ENCODE results near the gene COMMD6. TPM values are rescaled to one million over a fixed set of nuclear protein-coding genes. Genes with fewer than 3 reads are reported as not detected.

COMMD6 gene
- total and polyA plus RNA-seq, 2 experiments from 2014 or later, result 79.3 to 364 TPM

DNA sequence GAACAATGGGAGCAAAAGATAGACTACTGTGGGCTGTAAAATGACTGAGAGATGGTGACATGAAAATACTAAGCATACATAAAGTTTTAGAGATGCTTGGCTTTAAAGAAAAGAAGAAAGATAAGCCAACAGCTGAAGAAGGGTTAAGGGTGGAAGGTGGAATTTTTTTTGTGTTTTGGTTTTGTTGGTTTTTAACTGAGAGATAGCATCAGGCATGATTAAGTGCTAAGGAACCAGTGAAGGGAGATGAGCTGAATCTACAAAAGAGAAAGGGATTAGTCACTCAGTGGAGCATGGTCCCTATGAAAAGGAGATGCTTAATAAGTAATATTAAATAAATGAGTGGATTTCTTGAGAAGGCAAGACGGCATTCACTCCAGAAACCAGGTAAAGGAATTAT lies 43.1 kb downstream of the COMMD6 start:
- no peak overlapping the region for H3K4me2 ChIP-seq (ENCODE audit: unreplicated experiment)
- H3K9me2 ChIP-seq (ENCODE audit: insufficient read depth), result no peaks in the 10 kb centered on the region
- no peaks in the 10 kb centered on the region for H3K9me3 ChIP-seq (ENCODE audit: low read depth)
- peak overlapping the region; percentile 8 for H3K27ac ChIP-seq
- H4K20me1 ChIP-seq (ENCODE audit: insufficient read depth), result no peaks in the 10 kb centered on the region
- H3K36me3 ChIP-seq (ENCODE audit: low read depth), result no peaks in the 10 kb centered on the region
- no peak overlapping the region for H2AFZ ChIP-seq
- in situ Hi-C loops (cut with MboI), result no loop called here
- no peaks in the 10 kb centered on the region for H3K79me2 ChIP-seq (ENCODE audit: insufficient read depth)
- WGBS, 2 experiments (ENCODE audit: low coverage in 1 of 2, low lambda C conversion rate in 2 of 2, missing lambda C conversion rate in 2 of 2), result 39 to 50% methylated on average over 1 of the region's 1 CpG
- DNase-seq, result peak; percentile 69
- H3K4me3 ChIP-seq, result no peak overlapping the region
- H3K9ac ChIP-seq, result no peak overlapping the region
- TF ChIP-seq EZH2 (IDR thresholded peaks at IDR 0.05; ENCODE audit: insufficient read depth, poor library complexity, severe bottlenecking) (no peak), EZH2phosphoT487 (IDR thresholded peaks at IDR 0.05; ENCODE audit: insufficient read depth, low read depth) (no peak)
- H3F3A ChIP-seq (ENCODE audit: insufficient read depth), result peaks cover 52% of the 10 kb centered on the region
- peaks cover 39% of the 10 kb centered on the region for H3K4me1 ChIP-seq (ENCODE audit: insufficient read depth)
- H3K27me3 ChIP-seq (replicated peaks; ENCODE audit: insufficient read depth), result no peaks in the 10 kb centered on the region

DNA sequence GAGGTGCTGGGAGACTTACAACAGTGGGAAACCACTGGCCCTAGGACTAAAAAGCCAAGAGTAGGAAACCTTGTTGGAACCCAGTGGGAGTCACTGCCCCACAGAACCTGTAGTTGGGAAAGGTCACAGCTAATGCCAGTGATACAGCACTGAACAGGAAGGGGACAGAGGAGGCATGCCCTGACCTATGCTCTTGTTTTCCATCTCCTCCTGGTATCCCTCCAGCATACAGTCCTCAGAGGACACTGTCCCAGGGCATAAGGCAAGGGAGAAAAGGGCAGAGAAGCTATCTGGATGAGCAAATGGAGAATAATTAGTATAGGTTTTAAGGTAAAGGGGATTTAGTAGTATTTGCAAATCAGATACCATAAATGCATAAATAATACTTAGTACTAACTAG lies 44.5 kb downstream of the COMMD6 start:
- Histone ChIP-seq H3K4me3 (no peak overlapping the region), H3K4me1 (ENCODE audit: insufficient read depth) (peaks cover 42% of the 10 kb centered on the region), H3K36me3 (ENCODE audit: low read depth) (no peaks in the 10 kb centered on the region), H2AFZ (no peak overlapping the region), H3K9me3 (ENCODE audit: low read depth) (no peaks in the 10 kb centered on the region), H3K9ac (no peak overlapping the region), H3K4me2 (ENCODE audit: unreplicated experiment) (no peak overlapping the region), H4K20me1 (ENCODE audit: insufficient read depth) (no peaks in the 10 kb centered on the region), H3K27ac (no peak overlapping the region), H3K79me2 (ENCODE audit: insufficient read depth) (no peaks in the 10 kb centered on the region), H3F3A (ENCODE audit: insufficient read depth) (peaks cover 52% of the 10 kb centered on the region), H3K9me2 (ENCODE audit: insufficient read depth) (no peaks in the 10 kb centered on the region), H3K27me3 (replicated peaks; ENCODE audit: insufficient read depth) (no peaks in the 10 kb centered on the region)
- TF ChIP-seq EZH2phosphoT487 (IDR thresholded peaks at IDR 0.05; ENCODE audit: insufficient read depth, low read depth), result no peak
- no peak for TF ChIP-seq EZH2 (IDR thresholded peaks at IDR 0.05; ENCODE audit: insufficient read depth, poor library complexity, severe bottlenecking)
- DNase-seq, result no peak
- in situ Hi-C loops (cut with MboI), result no loop called here

DNA sequence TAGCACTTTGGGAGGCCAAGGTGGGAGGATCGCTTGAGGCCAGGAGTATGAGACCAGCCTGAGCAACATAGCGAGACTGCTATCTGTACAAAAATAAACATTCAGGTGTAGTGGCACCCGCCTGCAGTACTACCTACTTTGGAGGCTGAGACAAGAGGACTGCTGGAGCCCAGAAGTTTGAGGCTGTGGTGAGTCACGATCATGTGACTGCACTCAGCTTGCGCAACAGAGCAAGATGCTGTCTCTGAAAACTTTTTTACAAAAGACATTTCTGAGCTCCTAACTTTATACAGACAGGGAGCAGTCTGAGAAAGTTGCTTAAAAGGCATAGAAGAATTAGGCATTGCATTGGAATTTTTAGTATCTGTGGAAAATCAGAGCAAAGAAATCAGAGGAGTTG lies 45.3 kb downstream of the COMMD6 start:
- peak overlapping the region; percentile 44 for H3K27ac ChIP-seq
- H3K9me3 ChIP-seq (ENCODE audit: low read depth), result no peaks in the 10 kb centered on the region
- no peaks in the 10 kb centered on the region for H3K79me2 ChIP-seq (ENCODE audit: insufficient read depth)
- 91 to 92% methylated on average over 5 of the region's 5 CpGs for WGBS, 2 experiments (ENCODE audit: low coverage in 1 of 2, low lambda C conversion rate in 2 of 2, missing lambda C conversion rate in 2 of 2)
- H2AFZ ChIP-seq, result no peak overlapping the region
- in situ Hi-C loops (cut with MboI), result no loop called here
- H3K4me3 ChIP-seq, result no peak overlapping the region
- H3K4me2 ChIP-seq (ENCODE audit: unreplicated experiment), result no peak overlapping the region
- no peak overlapping the region for H3K9ac ChIP-seq
- H4K20me1 ChIP-seq (ENCODE audit: insufficient read depth), result no peaks in the 10 kb centered on the region
- no peaks in the 10 kb centered on the region for H3K36me3 ChIP-seq (ENCODE audit: low read depth)
- no peak for TF ChIP-seq EZH2phosphoT487 (IDR thresholded peaks at IDR 0.05; ENCODE audit: insufficient read depth, low read depth)
- no peak for TF ChIP-seq EZH2 (IDR thresholded peaks at IDR 0.05; ENCODE audit: insufficient read depth, poor library complexity, severe bottlenecking)
- H3K9me2 ChIP-seq (ENCODE audit: insufficient read depth), result no peaks in the 10 kb centered on the region
- no peaks in the 10 kb centered on the region for H3K27me3 ChIP-seq (replicated peaks; ENCODE audit: insufficient read depth)
- DNase-seq, result peak; percentile 74
- H3K4me1 ChIP-seq (ENCODE audit: insufficient read depth), result peaks cover 42% of the 10 kb centered on the region
- peaks cover 52% of the 10 kb centered on the region for H3F3A ChIP-seq (ENCODE audit: insufficient read depth)

DNA sequence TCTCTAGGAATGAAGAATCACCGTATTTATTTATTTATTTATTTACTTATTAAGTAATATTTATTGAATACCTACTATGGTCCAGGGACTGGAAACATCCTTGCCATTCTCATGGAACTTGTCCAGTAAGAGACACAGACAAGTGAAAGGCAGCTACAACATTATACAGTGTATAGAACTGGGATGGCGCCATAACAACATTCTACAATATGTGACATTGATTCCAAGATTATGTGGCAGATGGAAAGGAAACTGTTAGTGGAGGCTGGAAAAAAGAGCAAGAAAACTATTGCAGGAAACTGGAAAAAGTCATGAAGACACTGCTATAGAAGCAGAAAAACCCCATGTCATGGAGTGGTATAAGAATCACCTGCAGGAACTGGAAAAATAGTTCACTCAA lies 46.3 kb downstream of the COMMD6 start:
- Histone ChIP-seq H3K79me2 (ENCODE audit: insufficient read depth) (no peaks in the 10 kb centered on the region), H3K4me3 (no peak overlapping the region), H3K27ac (no peak overlapping the region), H3K9me3 (ENCODE audit: low read depth) (no peaks in the 10 kb centered on the region), H3F3A (ENCODE audit: insufficient read depth) (peaks cover 48% of the 10 kb centered on the region), H3K27me3 (replicated peaks; ENCODE audit: insufficient read depth) (no peaks in the 10 kb centered on the region), H3K9ac (no peak overlapping the region), H4K20me1 (ENCODE audit: insufficient read depth) (no peaks in the 10 kb centered on the region), H3K36me3 (ENCODE audit: low read depth) (no peaks in the 10 kb centered on the region), H3K4me1 (ENCODE audit: insufficient read depth) (peaks cover 44% of the 10 kb centered on the region), H2AFZ (no peak overlapping the region), H3K4me2 (ENCODE audit: unreplicated experiment) (no peak overlapping the region), H3K9me2 (ENCODE audit: insufficient read depth) (no peaks in the 10 kb centered on the region)
- in situ Hi-C loops (cut with MboI), result no loop called here
- TF ChIP-seq EZH2phosphoT487 (IDR thresholded peaks at IDR 0.05; ENCODE audit: insufficient read depth, low read depth), result no peak
- no peak for TF ChIP-seq EZH2 (IDR thresholded peaks at IDR 0.05; ENCODE audit: insufficient read depth, poor library complexity, severe bottlenecking)
- WGBS, 2 experiments (ENCODE audit: low coverage in 1 of 2, low lambda C conversion rate in 2 of 2, missing lambda C conversion rate in 2 of 2), result 84 to 94% methylated on average over 2 of the region's 2 CpGs
- no peak for DNase-seq
